ENCODE measurements around the gene SMNDC1.

DNA sequence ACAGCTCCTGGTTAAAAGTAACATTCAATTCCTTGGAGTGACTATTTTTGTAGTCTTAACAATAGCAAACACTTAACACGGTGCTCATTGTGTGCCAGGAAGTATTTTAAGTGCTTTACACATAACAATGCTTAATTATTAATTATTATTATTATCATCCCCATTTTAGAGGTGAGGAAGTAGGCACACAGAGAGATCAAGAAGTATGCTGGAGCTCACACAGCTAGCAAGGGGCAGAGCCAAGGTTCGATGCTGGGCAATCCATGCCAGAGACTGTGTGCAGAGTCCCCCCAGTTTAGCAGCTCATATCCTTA lies 48.2 kb upstream of the SMNDC1 start:
- TF ChIP-seq, protein P1, sequence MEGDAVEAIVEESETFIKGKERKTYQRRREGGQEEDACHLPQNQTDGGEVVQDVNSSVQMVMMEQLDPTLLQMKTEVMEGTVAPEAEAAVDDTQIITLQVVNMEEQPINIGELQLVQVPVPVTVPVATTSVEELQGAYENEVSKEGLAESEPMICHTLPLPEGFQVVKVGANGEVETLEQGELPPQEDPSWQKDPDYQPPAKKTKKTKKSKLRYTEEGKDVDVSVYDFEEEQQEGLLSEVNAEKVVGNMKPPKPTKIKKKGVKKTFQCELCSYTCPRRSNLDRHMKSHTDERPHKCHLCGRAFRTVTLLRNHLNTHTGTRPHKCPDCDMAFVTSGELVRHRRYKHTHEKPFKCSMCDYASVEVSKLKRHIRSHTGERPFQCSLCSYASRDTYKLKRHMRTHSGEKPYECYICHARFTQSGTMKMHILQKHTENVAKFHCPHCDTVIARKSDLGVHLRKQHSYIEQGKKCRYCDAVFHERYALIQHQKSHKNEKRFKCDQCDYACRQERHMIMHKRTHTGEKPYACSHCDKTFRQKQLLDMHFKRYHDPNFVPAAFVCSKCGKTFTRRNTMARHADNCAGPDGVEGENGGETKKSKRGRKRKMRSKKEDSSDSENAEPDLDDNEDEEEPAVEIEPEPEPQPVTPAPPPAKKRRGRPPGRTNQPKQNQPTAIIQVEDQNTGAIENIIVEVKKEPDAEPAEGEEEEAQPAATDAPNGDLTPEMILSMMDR (IDR thresholded peaks at IDR 0.05): no peak
- TF ChIP-seq POLR2A (IDR thresholded peaks at IDR 0.05): no peak
